Occipital lobe (tissue), 2 donors: ENCODE measurements around the gene GAS7. TPM values are rescaled to one million over a fixed set of nuclear protein-coding genes. Genes with fewer than 3 reads are reported as not detected.
"Not testable (repeated sequence)": the region's sequence is repeated elsewhere in the genome, so short reads cannot be mapped to it uniquely, and the experiment has no call there.

Experiments used
- DNase-seq: peaks from one replicate; lab custom pipeline; 2025; lab: John Stamatoyannopoulos, UW
- total RNA-seq: library from RNA; depleted of rRNA; stranded (reverse); fragments of >200 nt; gene quantifications from one replicate; pipeline ENCODE4 v1.2.3, GENCODE V29; 2014

The GAS7 gene
- total RNA-seq, 1 donor from 2014 or later = 80.2 TPM

DNA sequence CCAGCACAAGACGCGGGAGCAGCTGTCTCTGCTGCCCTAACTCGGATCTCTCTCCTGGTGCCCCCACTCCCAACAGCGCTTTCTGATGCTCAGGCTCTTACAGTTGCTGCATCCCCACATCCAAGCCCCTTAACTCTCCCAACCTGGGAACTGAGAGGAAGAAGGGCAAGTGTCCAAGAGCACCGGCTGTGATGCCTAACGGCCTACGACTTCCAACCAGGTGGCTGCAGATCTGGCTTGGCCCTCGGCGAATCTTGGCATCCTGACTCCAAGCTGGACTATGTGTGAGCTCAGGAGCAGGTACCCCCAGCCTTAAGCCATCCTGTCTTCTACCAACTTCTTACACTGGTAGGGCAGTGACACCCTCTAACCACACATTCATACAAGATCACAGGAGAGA lies 255.1 kb downstream of the GAS7 start:
- no peak for DNase-seq

DNA sequence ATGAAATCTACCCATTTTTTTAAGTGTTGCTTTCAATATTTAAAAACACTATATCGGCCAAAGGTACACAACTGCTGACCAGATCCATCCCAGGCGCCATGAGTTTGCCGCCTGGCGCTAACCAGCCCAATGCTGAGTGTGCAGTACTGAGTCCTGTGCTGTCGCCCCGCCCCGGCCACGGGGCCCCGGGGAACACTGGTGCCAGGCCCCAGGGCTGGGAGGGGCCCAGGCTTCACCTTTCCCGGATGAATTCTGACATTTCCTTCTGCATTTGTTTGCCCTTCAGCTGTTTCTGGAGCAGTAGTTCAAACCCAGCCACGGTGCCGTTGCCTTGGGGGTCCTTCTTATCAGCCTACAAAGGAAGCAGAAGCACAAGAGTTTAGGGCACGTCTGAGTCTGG lies 255.5 kb downstream of the GAS7 start:
- no peak for DNase-seq

- DNase-seq = no peak
These were observed 257.1 kb downstream of the GAS7 start for GRCh38 chr17:9941305-9941704.

DNA sequence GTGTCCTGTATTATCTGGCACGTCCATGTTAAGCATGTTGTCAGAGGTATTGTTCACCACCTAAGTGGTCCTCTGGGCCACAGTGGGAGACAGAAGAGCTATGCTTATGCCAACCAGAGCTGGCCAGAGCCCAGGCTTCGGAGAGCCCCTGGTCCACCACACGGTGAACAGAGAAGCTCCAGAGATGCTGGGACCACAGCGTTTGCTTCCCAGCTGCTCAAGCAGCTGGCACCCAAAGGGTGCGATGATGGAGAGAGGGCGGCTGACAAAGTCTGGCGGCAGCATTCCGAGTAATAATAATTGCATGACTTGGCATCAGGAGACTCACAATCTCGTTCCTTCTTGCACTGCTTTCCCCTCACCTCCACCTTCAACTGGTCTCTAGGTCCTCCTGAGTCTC lies 257.6 kb downstream of the GAS7 start:
- no peak for DNase-seq

- DNase-seq = no peak
These were observed 259.6 kb downstream of the GAS7 start for GRCh38 chr17:9938764-9939163.

GRCh38 chr17:9937901-9938300 lies 260.5 kb downstream of the GAS7 start:
- no peak for DNase-seq

GRCh38 chr17:9937241-9937761 lies 261.1 kb downstream of the GAS7 start:
- peak; percentile 61 for DNase-seq

DNA sequence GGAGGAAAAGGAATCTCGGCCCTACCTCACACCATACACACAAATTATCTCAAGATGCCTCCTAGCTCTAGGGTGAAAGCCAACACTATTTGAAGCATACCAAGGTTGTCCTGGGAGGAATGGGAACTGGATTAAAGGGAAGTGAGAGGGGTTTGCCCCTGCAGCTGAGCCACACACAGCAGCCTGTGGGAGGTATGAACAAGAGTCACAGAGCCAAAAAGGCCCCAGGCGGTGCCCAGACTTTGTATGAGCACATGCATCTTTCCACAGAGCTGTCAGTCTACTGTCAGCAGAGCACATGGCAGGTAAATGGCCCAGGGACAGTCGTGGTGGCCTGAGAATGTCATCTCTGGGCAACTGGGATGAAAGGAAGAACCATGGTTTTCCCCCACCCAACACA lies 262.3 kb downstream of the GAS7 start:
- no peak for DNase-seq

- DNase-seq = no peak
These were observed 263.0 kb downstream of the GAS7 start for GRCh38 chr17:9935408-9935807.

DNA sequence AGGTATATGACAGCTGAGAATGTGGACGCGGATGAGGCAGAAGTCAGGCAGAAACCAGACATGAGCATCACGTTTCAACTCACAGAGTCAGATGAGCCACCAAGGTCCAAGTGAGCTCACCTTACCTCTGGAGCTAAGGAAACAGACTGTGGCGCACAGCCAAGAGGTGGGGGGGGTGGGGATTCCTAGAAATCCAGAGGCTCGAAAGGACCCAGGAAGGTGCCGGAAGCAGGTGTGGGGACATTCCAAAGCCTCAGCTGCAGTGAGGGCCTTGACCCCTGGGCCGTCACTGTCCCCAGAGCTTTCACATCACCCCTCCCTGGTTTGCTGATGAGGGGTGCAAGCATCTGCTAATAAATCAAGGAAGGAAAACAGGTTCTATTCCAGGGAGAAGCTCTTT lies 264.1 kb downstream of the GAS7 start:
- DNase-seq = no peak

DNA sequence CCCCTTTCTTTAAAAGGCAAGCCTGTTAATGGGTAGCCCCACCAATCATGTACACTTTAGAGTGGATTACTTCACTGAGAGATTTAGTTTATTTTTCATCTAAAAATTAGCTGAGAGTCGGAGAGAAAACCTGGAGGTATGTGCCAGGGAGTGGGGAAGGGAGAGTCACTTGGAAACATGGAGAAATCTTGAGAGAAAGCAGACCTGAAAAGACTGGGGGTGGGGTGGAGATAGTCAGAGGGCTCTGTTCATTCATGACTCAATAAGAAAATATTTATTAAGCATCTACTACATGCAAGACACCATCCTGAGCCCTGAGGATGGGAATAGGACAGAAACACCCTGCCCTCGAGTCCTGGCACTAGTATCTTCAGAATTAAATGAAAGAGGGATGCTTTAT lies 265.9 kb downstream of the GAS7 start:
- no peak for DNase-seq

GRCh38 chr17:9931144-9931741 lies 267.2 kb downstream of the GAS7 start:
- DNase-seq = no peak

DNA sequence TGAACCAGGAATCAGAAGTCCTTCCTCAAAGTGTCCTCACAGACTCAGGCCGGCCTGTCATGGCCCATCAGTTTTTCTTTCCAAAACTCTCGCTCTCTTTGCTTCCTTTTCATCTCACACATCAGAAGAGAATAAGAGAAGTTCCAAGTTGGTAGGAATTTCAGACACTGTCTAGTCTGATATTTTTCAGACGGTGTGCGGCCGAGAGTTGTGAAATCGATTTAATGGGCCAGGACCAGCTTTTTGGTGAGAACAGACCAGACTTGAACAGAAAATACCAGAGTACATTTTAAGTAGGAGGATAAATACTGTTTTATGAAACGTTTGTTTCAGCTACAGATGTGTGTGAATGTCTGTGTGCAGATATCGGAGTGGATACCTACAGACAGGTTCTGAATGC lies 268.5 kb downstream of the GAS7 start:
- DNase-seq = no peak

DNA sequence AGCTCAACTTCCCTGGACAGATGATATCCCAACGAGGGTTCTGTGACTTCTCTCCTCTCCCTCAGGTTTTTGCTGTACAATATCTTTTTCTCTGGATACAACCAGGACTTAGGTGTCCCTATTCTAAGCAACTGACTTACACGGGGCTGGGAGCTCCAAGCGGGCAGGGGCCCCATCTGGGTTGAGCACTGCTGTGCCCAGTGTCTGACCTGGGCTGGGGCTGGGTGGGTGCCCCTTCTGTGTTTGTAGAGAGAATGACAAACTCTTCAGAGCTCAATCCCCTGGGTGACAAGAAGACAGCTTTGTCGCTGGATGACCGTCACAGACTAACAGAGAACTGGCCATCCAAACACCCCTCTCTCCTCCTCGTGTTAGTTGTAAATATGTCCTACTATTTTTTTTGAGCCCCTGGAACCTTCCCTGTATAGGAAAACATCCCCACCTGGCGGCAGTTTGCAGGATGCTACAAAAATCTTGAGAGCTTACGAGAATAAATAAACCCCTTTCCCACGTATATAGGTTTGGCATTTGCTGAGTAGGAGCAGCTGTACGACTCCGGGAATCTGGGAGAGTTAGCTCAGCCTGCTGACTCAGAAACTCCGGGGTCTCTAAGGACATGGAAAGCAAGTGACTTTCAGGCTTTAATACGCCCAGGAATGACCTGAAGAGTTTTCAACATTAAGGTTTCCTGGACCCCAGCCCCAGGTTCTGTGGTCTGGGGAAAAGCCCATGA lies 269.6 kb downstream of the GAS7 start:
- no peak for DNase-seq

- no peak for DNase-seq
These were observed 272.1 kb downstream of the GAS7 start for GRCh38 chr17:9926150-9926804.

DNA sequence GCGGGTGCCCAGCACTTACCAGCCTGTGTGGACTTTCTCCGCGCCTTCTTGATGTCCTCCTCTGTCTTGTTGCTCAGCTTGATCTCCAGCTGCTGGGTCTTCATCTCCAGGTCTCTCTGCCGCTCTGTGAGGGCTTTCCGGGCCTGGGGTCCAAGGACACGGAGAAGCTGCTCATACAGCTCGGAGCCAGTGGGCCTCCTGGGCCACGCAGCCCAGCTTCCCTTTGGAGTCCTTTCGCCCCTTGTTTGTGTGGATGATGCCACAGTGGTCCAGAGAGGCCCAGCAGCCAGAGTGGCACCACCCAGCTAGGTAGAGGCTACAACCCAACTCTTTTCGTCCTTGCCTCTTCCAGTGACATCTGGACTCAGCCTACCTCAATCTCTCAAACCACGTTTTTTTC lies 272.9 kb downstream of the GAS7 start:
- DNase-seq = no peak

DNA sequence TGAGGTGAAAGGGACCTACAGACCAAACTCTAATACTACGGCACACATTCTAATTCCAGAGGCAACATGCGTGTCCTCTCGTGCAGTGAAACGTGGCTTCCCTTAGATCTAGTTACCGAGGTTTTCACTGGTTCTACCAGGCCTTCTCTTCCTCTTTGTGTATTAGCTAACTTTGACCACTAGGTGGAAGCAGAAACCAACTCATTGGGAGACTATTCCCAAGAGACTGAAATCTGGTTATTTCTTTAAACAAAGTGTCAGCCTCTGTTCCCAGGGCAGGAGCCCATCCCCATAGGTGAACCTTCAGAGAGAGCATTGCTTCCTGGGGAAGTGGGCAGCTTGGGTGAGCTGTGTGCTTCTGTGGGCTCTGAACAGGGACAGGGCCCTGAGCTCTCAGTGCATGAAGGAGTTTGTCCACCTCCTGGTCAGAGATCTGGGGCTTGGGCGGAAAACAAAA lies 273.6 kb downstream of the GAS7 start:
- DNase-seq = no peak

DNA sequence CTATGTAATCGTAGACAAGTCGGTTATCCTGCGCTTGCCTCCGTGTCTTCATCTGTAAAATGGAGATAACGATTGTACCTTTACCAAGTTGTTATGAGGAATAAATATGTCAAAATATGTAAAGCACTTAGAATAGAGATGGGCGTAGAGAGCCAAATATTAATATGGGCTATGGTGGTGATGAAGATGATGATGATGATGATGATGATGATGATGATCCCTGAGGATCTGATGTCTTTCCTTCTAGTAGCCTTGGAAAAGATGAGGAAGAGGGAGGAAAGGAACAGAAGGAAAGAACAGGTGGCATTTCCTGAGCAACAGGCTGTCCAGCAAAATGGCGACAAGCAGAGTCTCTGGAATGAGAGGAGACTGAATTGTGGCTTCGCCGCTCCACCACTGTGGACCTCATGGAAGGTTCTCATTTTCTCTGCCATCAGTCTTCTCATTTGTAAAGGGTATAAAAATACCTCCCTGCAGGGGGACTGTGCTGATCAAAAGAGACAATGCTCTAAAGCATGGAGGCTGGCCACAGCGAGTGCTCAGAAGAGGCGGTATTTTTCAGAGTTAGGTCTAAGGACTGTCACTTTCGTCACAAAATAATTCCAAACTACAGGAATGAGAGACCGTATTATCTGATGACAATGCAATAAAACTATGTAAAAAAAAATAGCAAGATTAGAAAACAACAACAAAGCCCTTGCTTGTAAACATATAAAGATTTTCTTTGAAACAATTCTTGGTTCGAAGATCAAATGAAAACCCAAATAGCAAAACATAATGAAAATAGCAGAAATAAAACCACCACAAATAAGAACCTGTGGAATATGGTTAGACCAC lies 276.2 kb downstream of the GAS7 start:
- no peak for DNase-seq

DNA sequence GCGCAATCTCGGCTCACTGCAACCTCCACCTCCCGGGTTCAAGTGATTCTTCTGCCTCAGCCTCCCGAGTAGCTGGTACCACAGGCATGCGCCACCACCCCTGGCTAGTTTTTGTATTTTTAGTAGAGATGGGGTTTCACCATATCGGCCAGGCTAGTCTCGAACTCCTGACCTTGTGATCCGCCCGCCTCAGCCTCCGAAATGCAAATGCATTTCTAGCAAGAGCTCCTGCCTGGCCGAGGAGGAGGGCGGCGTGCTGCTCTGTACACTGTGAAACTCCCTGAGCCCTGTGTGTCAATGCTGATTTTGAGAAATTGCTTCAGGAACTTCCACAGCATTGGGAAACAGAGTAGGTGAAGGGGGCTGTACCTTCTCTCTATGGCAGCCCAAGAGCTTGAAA lies 277.2 kb downstream of the GAS7 start:
- not testable (repeated sequence) for DNase-seq

DNA sequence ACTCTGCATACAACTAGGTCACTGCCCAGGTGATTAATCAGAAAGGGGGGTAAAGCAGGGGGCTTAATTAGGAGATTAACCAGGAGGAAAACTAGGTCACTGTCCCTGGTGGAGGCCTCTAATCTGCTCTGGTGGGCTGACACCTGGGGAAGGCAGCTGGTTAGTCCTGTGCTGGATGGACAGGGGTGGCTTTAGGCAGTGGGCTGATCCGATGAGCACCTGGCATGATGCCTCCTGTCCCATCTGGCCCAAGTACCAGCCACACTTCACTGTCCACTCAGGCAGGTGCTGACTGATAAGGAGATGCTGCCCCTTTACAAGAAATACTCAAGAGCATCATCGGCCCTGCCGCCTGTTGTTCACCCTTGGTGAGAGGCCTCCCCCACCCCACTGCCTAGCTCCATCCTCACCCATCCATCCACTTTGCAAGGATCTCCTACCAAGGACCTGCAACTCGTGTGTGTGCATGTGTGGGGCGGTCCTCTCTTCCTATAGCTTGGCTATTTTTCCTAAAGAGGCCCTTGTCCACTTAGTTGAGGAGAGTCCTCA lies 279.5 kb downstream of the GAS7 start:
- no peak for DNase-seq

DNA sequence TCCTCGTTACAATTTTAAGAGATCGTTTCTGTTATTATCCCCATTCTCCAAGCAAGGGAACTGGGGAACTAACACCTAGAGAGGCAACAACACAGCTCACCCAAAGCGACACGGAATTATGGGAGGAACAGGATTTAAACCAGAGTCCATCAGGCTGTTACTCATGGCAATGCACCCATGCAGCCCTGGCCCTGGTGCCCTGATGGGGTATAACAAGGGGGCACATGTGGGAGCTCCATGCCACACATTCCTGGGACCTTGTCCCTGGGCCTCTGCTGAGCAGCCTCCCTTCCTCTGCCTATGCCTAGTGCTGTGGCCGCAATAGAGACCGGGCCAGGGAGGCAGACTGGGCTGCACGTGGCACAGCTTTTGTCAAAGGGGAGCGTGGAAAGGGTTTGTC lies 280.1 kb downstream of the GAS7 start:
- DNase-seq = no peak
